Stimulated activated CD4-positive, alpha-beta T cell treated with anti-CD3 and anti-CD28 coated beads, Interleukin-12 subunit alpha, Interleukin-12 subunit beta, amount 100 ng/mL, for 48 hours (primary cell): Measurements from ENCODE around the gene ACKR4.
"Not testable (repeated sequence)": the region's sequence is repeated elsewhere in the genome, so short reads cannot be mapped to it uniquely, and the experiment has no call there.

Source experiments
- DNase-seq, 3 donors: peaks; one replicate each; pipeline ENCODE4 v3.0.0-alpha.2; 2020; ENCODE audit warnings: low read depth in 2 of 3, low spot score in 1 of 3

The ACKR4 gene

GRCh38 chr3:132593947-132594323, 3.1 kb upstream of the ACKR4 start:
- no peak for DNase-seq

- no peak for DNase-seq
These were observed 2.6 kb upstream of the ACKR4 start for GRCh38 chr3:132594498-132594897.

- no peak for DNase-seq
These were observed 2.1 kb upstream of the ACKR4 start for GRCh38 chr3:132595014-132595413.

- DNase-seq: no peak
These were observed 744 bp upstream of the ACKR4 start for GRCh38 chr3:132596326-132596725.

GRCh38 chr3:132597660-132598059, 590 bp downstream of the ACKR4 start:
- DNase-seq: no peak

GRCh38 chr3:132598181-132598580, 1.1 kb downstream of the ACKR4 start:
- DNase-seq: no peak

- DNase-seq: not testable (repeated sequence)
These were observed 3.5 kb downstream of the ACKR4 start for GRCh38 chr3:132600614-132601013.

- DNase-seq: no peak
These were observed 8.3 kb downstream of the ACKR4 start for GRCh38 chr3:132605374-132605792.

- no peak for DNase-seq
These were observed 9.0 kb downstream of the ACKR4 start for GRCh38 chr3:132606085-132606484.

GRCh38 chr3:132606620-132607019, 9.6 kb downstream of the ACKR4 start:
- DNase-seq: not testable (repeated sequence)

GRCh38 chr3:132615301-132615700, 18.2 kb downstream of the ACKR4 start:
- DNase-seq: not testable (repeated sequence)

GRCh38 chr3:132615881-132616280, 18.8 kb downstream of the ACKR4 start:
- DNase-seq: no peak

- no peak for DNase-seq
These were observed 19.7 kb downstream of the ACKR4 start for GRCh38 chr3:132616780-132617179.

- DNase-seq: no peak
These were observed 25.1 kb downstream of the ACKR4 start for GRCh38 chr3:132622148-132622547.

- DNase-seq: no peak
These were observed 25.7 kb downstream of the ACKR4 start for GRCh38 chr3:132622761-132623160.

GRCh38 chr3:132623646-132624045, 26.6 kb downstream of the ACKR4 start:
- DNase-seq: no peak

GRCh38 chr3:132624790-132625189, 27.7 kb downstream of the ACKR4 start:
- no peak for DNase-seq

GRCh38 chr3:132625613-132626012, 28.5 kb downstream of the ACKR4 start:
- DNase-seq: no peak

GRCh38 chr3:132626955-132627354, 29.9 kb downstream of the ACKR4 start:
- no peak for DNase-seq

- no peak for DNase-seq
These were observed 31.1 kb downstream of the ACKR4 start for GRCh38 chr3:132628157-132628556.

GRCh38 chr3:132629928-132630327, 32.9 kb downstream of the ACKR4 start:
- DNase-seq: no peak

- DNase-seq: no peak
These were observed 33.5 kb downstream of the ACKR4 start for GRCh38 chr3:132630612-132631011.

GRCh38 chr3:132635052-132635451, 38.0 kb downstream of the ACKR4 start:
- DNase-seq: no peak

GRCh38 chr3:132637590-132637989, 40.5 kb downstream of the ACKR4 start:
- no peak for DNase-seq
